HCT116 (cell line): ENCODE measurements around the gene NF2. TPM values are rescaled to one million over a fixed set of nuclear protein-coding genes. Genes with fewer than 3 reads are reported as not detected.

Experiments used
- ATAC-seq: fragments of 200-7000 bp; cut with Tn5 transposase; 2 replicates; pipeline ENCODE4 v1.9.1; 2020; ENCODE audit warnings: mild to moderate bottlenecking, moderate library complexity
- BruUV-seq: library from RNA; stranded (reverse); fragments of 400-500 nt; replicated peaks from 2 replicates; lab custom pipeline; 2021; lab: Mats Ljungman, UMichigan
- CTCF ChIA-PET: fragments of 300-600 bp; sonication (Branson Sonifier 250); formaldehyde crosslinking; loops from one replicate; lab custom pipeline; 2021; ENCODE audit warnings: antibody characterized with exemption; lab: Charles Lee
- POLR2A ChIA-PET: fragments of 300-600, 350-600 bp; sonication (Branson Sonifier 250); formaldehyde crosslinking; loops from one replicate; lab custom pipeline; 2021; ENCODE audit warnings: antibody characterized with exemption; lab: Charles Lee
- RAD21 ChIA-PET, 2 experiments: fragments of 300-600 bp; sonication (Branson Sonifier 250); formaldehyde crosslinking; loops; one replicate each; lab custom pipeline; 2023; ENCODE audit warnings: low total read pairs in 2 of 2; ENCODE audit not compliant: uncharacterized antibody in 2 of 2, unreplicated experiment in 2 of 2, low non-redundant PET in 1 of 2; lab: Charles Lee
- DNase-seq: peaks from one replicate; pipeline ENCODE4 v3.0.0-alpha.2; 2010; ENCODE audit warnings: low read depth, low spot score
- H2AFZ ChIP-seq: fragments of 200-600 bp; shearing (Covaris generic), sonication (generic); 2 replicates; pipeline ENCODE4 v1.6.1; 2017; ENCODE audit warnings: low read depth, mixed run types, mixed read lengths, antibody characterized with exemption, low read length; ENCODE audit not compliant: poor library complexity, severe bottlenecking
- H3K27ac ChIP-seq: 2 replicates; pipeline ENCODE4 v1.5.1; 2012; ENCODE audit warnings: low read depth, low read length
- H3K27me3 ChIP-seq: fragments of 200-600 bp; sonication (generic); 2 replicates; pipeline ENCODE4 v1.6.1; 2016; ENCODE audit warnings: mixed run types, low read length, mixed read lengths; ENCODE audit not compliant: insufficient read depth
- H3K36me3 ChIP-seq, 2 experiments: fragments of 200-500 bp in 1 of 2; fragments of 200-600 bp in 1 of 2; sonication (Bioruptor generic) in 1 of 2; sonication (generic) in 1 of 2; 2 replicates each; pipeline versions ENCODE4 v1.5.1 to v1.6.1; 2014 to 2016; ENCODE audit warnings: low read length in 2 of 2, inconsistent platforms in 1 of 2, mixed read lengths in 1 of 2, mixed run types in 1 of 2; ENCODE audit not compliant: insufficient read depth in 2 of 2, control insufficient read depth in 1 of 2
- H3K4me1 ChIP-seq, 2 experiments: fragments of 200-600 bp in 1 of 2; sonication (generic) in 1 of 2; 2 replicates each; pipeline versions ENCODE4 v1.5.1 to v1.6.1; 2012 to 2017; ENCODE audit warnings: low read length in 2 of 2, inconsistent platforms in 1 of 2, mild to moderate bottlenecking in 1 of 2, mixed read lengths in 1 of 2, mixed run types in 1 of 2, moderate library complexity in 1 of 2; ENCODE audit not compliant: insufficient read depth in 2 of 2, control insufficient read depth in 1 of 2
- H3K4me2 ChIP-seq: fragments of 200-600 bp; sonication (generic); 2 replicates; pipeline ENCODE4 v1.6.1; 2017; ENCODE audit warnings: mixed run types, low read length, mixed read lengths
- H3K4me3 ChIP-seq, 2 experiments: fragments of 200-600 bp in 1 of 2; sonication (generic) in 1 of 2; replicated peaks in 1 of 2; 2 replicates each; pipeline ENCODE4 v1.5.1; 2011 to 2016; ENCODE audit warnings: low read length in 2 of 2, control low read depth in 1 of 2, low read depth in 1 of 2, mild to moderate bottlenecking in 1 of 2, mixed read lengths in 1 of 2, mixed run types in 1 of 2
- H3K79me2 ChIP-seq: fragments of 200-600 bp; sonication (generic); 2 replicates; pipeline ENCODE4 v1.6.1; 2017; ENCODE audit warnings: mild to moderate bottlenecking, mixed run types, low read length, moderate library complexity, mixed read lengths; ENCODE audit not compliant: insufficient read depth
- H3K9ac ChIP-seq: fragments of 200-600 bp; sonication (generic); 2 replicates; pipeline ENCODE4 v1.6.1; 2016; ENCODE audit warnings: low read length, mixed read lengths
- H3K9me2 ChIP-seq: fragments of 200-600 bp; sonication (generic), shearing (Covaris generic); 2 replicates; pipeline ENCODE4 v1.6.1; 2017; ENCODE audit warnings: mixed run types, mild to moderate bottlenecking, moderate library complexity; ENCODE audit not compliant: insufficient read depth
- H3K9me3 ChIP-seq, 2 experiments: fragments of 200-500 bp in 1 of 2; fragments of 200-600 bp in 1 of 2; sonication (Bioruptor generic) in 1 of 2; sonication (generic) in 1 of 2; 2 replicates each; pipeline ENCODE4 v1.6.1; 2014 to 2017; ENCODE audit warnings: low read length in 2 of 2, mixed read lengths in 2 of 2, inconsistent platforms in 1 of 2, low read depth in 1 of 2, mild to moderate bottlenecking in 1 of 2, mixed run types in 1 of 2, moderate library complexity in 1 of 2; ENCODE audit not compliant: control insufficient read depth in 1 of 2, insufficient read depth in 1 of 2
- H4K20me1 ChIP-seq: fragments of 200-600 bp; sonication (generic), shearing (Covaris generic); 2 replicates; pipeline ENCODE4 v1.6.1; 2017; ENCODE audit warnings: mixed run types, mild to moderate bottlenecking, moderate library complexity; ENCODE audit not compliant: insufficient read depth
- CBX3 ChIP-seq: IDR thresholded peaks from 2 replicates; pipeline ENCODE4 v1.6.1; 2012; ENCODE audit warnings: low read depth
- CEBPB ChIP-seq: IDR thresholded peaks from 2 replicates; pipeline ENCODE4 v1.6.1; 2012; ENCODE audit warnings: low read depth
- EGR1 ChIP-seq: IDR thresholded peaks from 2 replicates; pipeline ENCODE4 v1.6.1; 2012; ENCODE audit warnings: low read depth
- EZH2 ChIP-seq: fragments of 200-600 bp; sonication (generic); IDR thresholded peaks from 2 replicates; pipeline ENCODE4 v1.6.1; 2017; ENCODE audit warnings: antibody characterized with exemption, mixed run types
- FOSL1 ChIP-seq: IDR thresholded peaks from 2 replicates; pipeline ENCODE4 v1.6.1; 2012; ENCODE audit warnings: low read depth
- JUND ChIP-seq: IDR thresholded peaks from 2 replicates; pipeline ENCODE4 v1.6.1; 2012
- POLR2A ChIP-seq: IDR thresholded peaks from 2 replicates; pipeline ENCODE4 v1.7.0; 2011; ENCODE audit warnings: borderline replicate concordance; ENCODE audit not compliant: insufficient read depth, insufficient read length; ENCODE audit errors: extremely low read depth
- POLR2AphosphoS5 ChIP-seq: IDR thresholded peaks from 2 replicates; pipeline ENCODE4 v1.6.1; 2011; ENCODE audit warnings: mild to moderate bottlenecking, low read depth, low read length, moderate library complexity
- RAD21 ChIP-seq: IDR thresholded peaks from 2 replicates; pipeline ENCODE4 v1.6.1; 2012; ENCODE audit warnings: low read depth, mild to moderate bottlenecking
- SIN3A ChIP-seq: IDR thresholded peaks from 2 replicates; pipeline ENCODE4 v1.6.1; 2012; ENCODE audit warnings: low read depth
- TCF7L2 ChIP-seq: IDR thresholded peaks from 2 replicates; pipeline ENCODE4 v1.7.0; 2011; ENCODE audit warnings: borderline replicate concordance, inconsistent platforms; ENCODE audit not compliant: insufficient read depth, insufficient read length; ENCODE audit errors: extremely low read depth
- ZFX ChIP-seq: fragments of 450-650 bp; IDR thresholded peaks from 2 replicates; pipeline ENCODE4 v1.6.1; 2017
- intact Hi-C: fragments of 100-400 bp; cut with micrococcal nuclease; formaldehyde crosslinking; loops from 2 replicates; pipeline ENCODE4 v1.10.0; 2022
- total RNA-seq: library from RNA; stranded (reverse); gene quantifications from one replicate; pipeline ENCODE4 v1.2.1, GENCODE V29; 2021; ENCODE audit not compliant: unreplicated experiment
- TF ChIP-seq, protein P1 (sequence below), 3 experiments: fragments of 200-600 bp in 1 of 3; sonication (generic) in 1 of 3; IDR thresholded peaks in 2 of 3; conservative IDR thresholded peaks in 1 of 3; 2 replicates each; pipeline ENCODE4 v1.5.1; 2012 to 2017; ENCODE audit warnings: low read depth in 2 of 3, low read length in 2 of 3, antibody characterized with exemption in 1 of 3, borderline replicate concordance in 1 of 3, control low read depth in 1 of 3, mild to moderate bottlenecking in 1 of 3, mixed read lengths in 1 of 3, mixed run types in 1 of 3, moderate library complexity in 1 of 3; ENCODE audit not compliant: insufficient read depth in 1 of 3
- TF ChIP-seq, protein P2 (sequence below): IDR thresholded peaks from 2 replicates; pipeline ENCODE4 v1.6.1; 2012

NF2 gene
- total RNA-seq, 1 experiment from 2014 or later = 70.2 TPM

DNA sequence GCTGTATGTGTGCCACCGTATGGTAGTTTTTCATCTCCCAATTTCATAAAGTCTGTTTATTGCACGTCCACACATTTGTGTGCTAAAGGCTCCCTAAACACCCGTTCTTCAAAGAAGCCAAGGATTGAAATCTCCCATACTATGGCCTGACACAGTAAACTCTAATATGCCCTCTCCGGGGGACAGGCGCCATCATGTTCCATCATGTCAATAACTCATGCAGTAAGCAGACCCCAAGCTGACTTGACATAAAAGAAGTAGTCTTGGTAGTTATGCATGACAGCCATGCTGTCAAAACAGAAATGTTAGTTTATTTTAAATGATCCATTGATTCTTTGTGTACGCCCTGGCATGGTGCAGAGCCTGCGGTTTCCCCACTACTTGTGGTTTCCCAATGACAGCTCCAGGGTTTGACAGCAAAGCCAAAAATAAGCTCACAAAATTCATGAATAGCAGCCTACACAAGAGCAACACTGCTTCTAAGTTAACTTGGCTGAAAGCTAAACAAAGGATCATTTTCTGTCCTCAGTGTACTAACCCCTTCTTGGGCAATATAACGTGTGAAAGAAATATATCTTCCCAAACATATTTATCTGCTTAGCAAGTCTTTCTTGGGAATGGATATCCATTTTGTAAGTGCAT, 59.9 kb downstream of the NF2 start (continued):
- TF ChIP-seq, protein P1, sequence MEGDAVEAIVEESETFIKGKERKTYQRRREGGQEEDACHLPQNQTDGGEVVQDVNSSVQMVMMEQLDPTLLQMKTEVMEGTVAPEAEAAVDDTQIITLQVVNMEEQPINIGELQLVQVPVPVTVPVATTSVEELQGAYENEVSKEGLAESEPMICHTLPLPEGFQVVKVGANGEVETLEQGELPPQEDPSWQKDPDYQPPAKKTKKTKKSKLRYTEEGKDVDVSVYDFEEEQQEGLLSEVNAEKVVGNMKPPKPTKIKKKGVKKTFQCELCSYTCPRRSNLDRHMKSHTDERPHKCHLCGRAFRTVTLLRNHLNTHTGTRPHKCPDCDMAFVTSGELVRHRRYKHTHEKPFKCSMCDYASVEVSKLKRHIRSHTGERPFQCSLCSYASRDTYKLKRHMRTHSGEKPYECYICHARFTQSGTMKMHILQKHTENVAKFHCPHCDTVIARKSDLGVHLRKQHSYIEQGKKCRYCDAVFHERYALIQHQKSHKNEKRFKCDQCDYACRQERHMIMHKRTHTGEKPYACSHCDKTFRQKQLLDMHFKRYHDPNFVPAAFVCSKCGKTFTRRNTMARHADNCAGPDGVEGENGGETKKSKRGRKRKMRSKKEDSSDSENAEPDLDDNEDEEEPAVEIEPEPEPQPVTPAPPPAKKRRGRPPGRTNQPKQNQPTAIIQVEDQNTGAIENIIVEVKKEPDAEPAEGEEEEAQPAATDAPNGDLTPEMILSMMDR (IDR thresholded peaks at IDR 0.05 in 2 of 3, conservative IDR thresholded peaks at IDR 0.05 in 1 of 3; ENCODE audit: borderline replicate concordance in 1 of 3, insufficient read depth in 1 of 3, low read depth in 2 of 3, low read length in 2 of 3) = no peak
- TF ChIP-seq CEBPB = no peak

DNA sequence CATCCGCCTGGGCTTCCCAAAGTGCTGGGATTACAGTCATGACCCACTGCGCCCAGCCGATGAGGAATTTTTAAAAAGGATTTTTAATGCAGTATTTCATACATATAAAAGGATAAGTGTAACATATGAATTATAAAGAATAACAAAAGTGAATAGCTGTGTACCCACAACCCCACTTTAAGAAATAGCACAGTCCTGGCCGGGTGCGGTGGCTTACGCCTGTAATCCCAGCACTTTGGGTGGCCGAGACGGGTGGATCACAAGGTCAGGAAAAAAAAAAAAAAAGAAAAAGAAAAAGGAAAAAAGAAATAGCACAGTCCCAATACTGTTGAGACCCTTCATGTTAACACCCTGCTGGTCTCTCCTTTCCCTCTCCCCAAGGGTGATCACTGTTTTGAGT, 62.1 kb downstream of the NF2 start:
- H3K4me3 ChIP-seq = no peak overlapping the region
- no peak overlapping the region for H3K27ac ChIP-seq
- RAD21 ChIA-PET = no interaction called here
- H3K9ac ChIP-seq = no peak overlapping the region
- H3K4me1 ChIP-seq = no peaks in the 10 kb centered on the region
- DNase-seq = no peak
- no TSS peak for BruUV-seq
- no peak overlapping the region for H3K4me2 ChIP-seq
- CTCF ChIA-PET = interaction anchor here (0.7 kb wide), 1 partner anchor 29 kb away, joined by 3 read pairs; no protein-coding TSS in a partner anchor
- H3K9me3 ChIP-seq = no peaks in the 10 kb centered on the region
- intact Hi-C loops = no loop called here
- H3K79me2 ChIP-seq = no peaks in the 10 kb centered on the region
- POLR2A ChIA-PET = no interaction called here
- TF ChIP-seq POLR2AphosphoS5 = no peak
- no peak for TF ChIP-seq EGR1
- no peak for TF ChIP-seq POLR2A
- TF ChIP-seq ZFX = no peak
- no peak for TF ChIP-seq SIN3A
- no peak for TF ChIP-seq CBX3
- TF ChIP-seq CEBPB = no peak
- TF ChIP-seq TCF7L2 = no peak
- no peak for TF ChIP-seq RAD21
- TF ChIP-seq, protein P2, sequence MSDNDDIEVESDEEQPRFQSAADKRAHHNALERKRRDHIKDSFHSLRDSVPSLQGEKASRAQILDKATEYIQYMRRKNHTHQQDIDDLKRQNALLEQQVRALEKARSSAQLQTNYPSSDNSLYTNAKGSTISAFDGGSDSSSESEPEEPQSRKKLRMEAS = no peak
- no peak for TF ChIP-seq FOSL1
- no peak for TF ChIP-seq EZH2
- TF ChIP-seq JUND = no peak
- TF ChIP-seq, protein P1 (IDR thresholded peaks at IDR 0.05 in 2 of 3, conservative IDR thresholded peaks at IDR 0.05 in 1 of 3; ENCODE audit: borderline replicate concordance in 1 of 3, insufficient read depth in 1 of 3, low read depth in 2 of 3, low read length in 2 of 3) = no peak
- no peaks in the 10 kb centered on the region for H4K20me1 ChIP-seq
- H3K36me3 ChIP-seq = peaks cover 25 to 49% of the 10 kb centered on the region in 2 experiments; a peak in 3 of 4 replicates
- no peak for ATAC-seq
- no peaks in the 10 kb centered on the region for H3K27me3 ChIP-seq
- H2AFZ ChIP-seq = no peak overlapping the region
- H3K9me2 ChIP-seq = no peaks in the 10 kb centered on the region
